CD4-positive, alpha-beta T cell (primary cell): ENCODE measurements around the gene DYRK2. TPM values are rescaled to one million over a fixed set of nuclear protein-coding genes. Genes with fewer than 3 reads are reported as not detected.

Experiments
- ATAC-seq: fragments of 200-7000 bp; cut with Tn5 transposase; one replicate; pipeline ENCODE4 v1.10.0; 2022; ENCODE audit warnings: mild to moderate bottlenecking; ENCODE audit not compliant: poor library complexity
- CTCF ChIA-PET: fragments of 350-600 bp; sonication (Branson Sonifier 250); formaldehyde crosslinking; loops from one replicate; lab custom pipeline; 2021; ENCODE audit warnings: antibody characterized with exemption, inconsistent platforms; lab: Charles Lee
- POLR2A ChIA-PET: fragments of 350-600 bp; sonication (Branson Sonifier 250); formaldehyde crosslinking; loops from one replicate; lab custom pipeline; 2021; ENCODE audit warnings: antibody characterized with exemption, inconsistent platforms; lab: Charles Lee
- DNase-seq, 14 experiments: peaks; one replicate each; pipeline ENCODE4 v3.0.0-alpha.2; 2013 to 2020; ENCODE audit warnings: mixed read lengths in 2 of 14
- H3K27ac ChIP-seq, 2 donors: one replicate each; pipeline versions ENCODE4 v1.5.1 to v1.7.0; 2013; ENCODE audit warnings: low read length in 2 of 2, low read depth in 1 of 2, mild to moderate bottlenecking in 1 of 2
- H3K27me3 ChIP-seq, 2 experiments: 1 replicate in 1 of 2; 2 replicates in 1 of 2; pipeline versions ENCODE4 v1.6.1 to v1.7.0; 2013; ENCODE audit warnings: low read length in 2 of 2, control low read depth in 1 of 2, mild to moderate bottlenecking in 1 of 2, moderate library complexity in 1 of 2; ENCODE audit not compliant: insufficient read depth in 2 of 2, control insufficient read depth in 1 of 2
- H3K36me3 ChIP-seq: one replicate; pipeline ENCODE4 v1.6.1; 2013; ENCODE audit warnings: low read length, control low read depth; ENCODE audit not compliant: insufficient read depth
- H3K4me1 ChIP-seq: one replicate; pipeline ENCODE4 v1.6.1; 2013; ENCODE audit warnings: low read length, control low read depth; ENCODE audit not compliant: insufficient read depth
- H3K4me3 ChIP-seq: one replicate; pipeline ENCODE4 v1.5.1; 2013; ENCODE audit warnings: mild to moderate bottlenecking, low read length, moderate library complexity
- H3K9me3 ChIP-seq, 2 experiments: 1 replicate in 1 of 2; 2 replicates in 1 of 2; pipeline versions ENCODE4 v1.6.1 to v1.7.0; 2013; ENCODE audit warnings: low read length in 2 of 2, mild to moderate bottlenecking in 2 of 2, control low read depth in 1 of 2, moderate library complexity in 1 of 2; ENCODE audit not compliant: control insufficient read depth in 1 of 2, insufficient read depth in 1 of 2
- H3K27ac Mint-ChIP-seq: one replicate; pipeline ENCODE4 v1.8.0; 2020; ENCODE audit warnings: mixed read lengths
- H3K27me3 Mint-ChIP-seq: one replicate; pipeline ENCODE4 v1.8.0; 2021; ENCODE audit warnings: mixed read lengths
- H3K36me3 Mint-ChIP-seq: one replicate; pipeline ENCODE4 v1.8.0; 2021; ENCODE audit warnings: low read depth, mixed read lengths
- H3K4me1 Mint-ChIP-seq: one replicate; pipeline ENCODE4 v1.8.0; 2021; ENCODE audit warnings: low read depth, mixed read lengths
- H3K4me3 Mint-ChIP-seq: one replicate; pipeline ENCODE4 v1.8.0; 2020; ENCODE audit warnings: mild to moderate bottlenecking, mixed read lengths
- H3K9me3 Mint-ChIP-seq: one replicate; pipeline ENCODE4 v1.8.0; 2020; ENCODE audit warnings: mixed read lengths
- CTCF ChIP-seq: fragments of 200-600 bp; IDR thresholded peaks from one replicate; pipeline ENCODE4 v1.8.0; 2022; ENCODE audit warnings: antibody characterized with exemption, mild to moderate bottlenecking
- intact Hi-C, 2 experiments: fragments of 100-400 bp; cut with DNase I in 1 of 2; cut with micrococcal nuclease in 1 of 2; formaldehyde crosslinking; loops; one replicate each; pipeline versions ENCODE4 v1.15.1 to v1.9.0; 2023 to 2025; cut with DNase I, micrococcal nuclease
- total RNA-seq, 174 experiments: library from RNA in 2 of 174; stranded (reverse) in 2 of 174; gene quantifications; one replicate each; pipeline ENCODE4 v1.2.3 and lab custom pipeline; 2021 to 2026

The DYRK2 gene
- total RNA-seq, 2 experiments from 2014 or later, result 123 to 135 TPM

- Histone ChIP-seq H3K36me3 (no peaks in the 10 kb centered on the region), H3K4me1 (peaks cover 19% of the 10 kb centered on the region), H3K27me3 (no peaks in the 10 kb centered on the region), H3K27ac (no peak overlapping the region), H3K4me3 (no peak overlapping the region), H3K9me3 (no peaks in the 10 kb centered on the region)
- POLR2A ChIA-PET, result no interaction called here
- H3K9me3 Mint-ChIP-seq, result no peaks in the 10 kb centered on the region
- TF ChIP-seq CTCF, result no peak
- no peak for ATAC-seq
- no peak overlapping the region for H3K4me3 Mint-ChIP-seq
- no peak overlapping the region for H3K27ac Mint-ChIP-seq
- no peaks in the 10 kb centered on the region for H3K27me3 Mint-ChIP-seq
- peaks cover 5% of the 10 kb centered on the region for H3K36me3 Mint-ChIP-seq
- DNase-seq, result no peak
- H3K4me1 Mint-ChIP-seq, result peaks cover 38% of the 10 kb centered on the region
- intact Hi-C loops, result no loop called here
- CTCF ChIA-PET, result no interaction called here
Observed at GRCh38 chr12:67692966-67693365, 44.4 kb downstream of the DYRK2 start.

- H3K36me3 Mint-ChIP-seq, result peaks cover 5% of the 10 kb centered on the region
- DNase-seq (no peak), ATAC-seq (no peak)
- no peaks in the 10 kb centered on the region for H3K27me3 Mint-ChIP-seq
- no peaks in the 10 kb centered on the region for H3K9me3 Mint-ChIP-seq
- Histone ChIP-seq H3K36me3 (no peaks in the 10 kb centered on the region), H3K4me1 (peaks cover 24% of the 10 kb centered on the region), H3K27me3 (no peaks in the 10 kb centered on the region), H3K4me3 (no peak overlapping the region), H3K27ac (no peak overlapping the region), H3K9me3 (no peaks in the 10 kb centered on the region)
- ChIA-PET POLR2A (interaction anchor here (1.7 kb wide), 1 partner anchor 16 kb away, joined by 4 read pairs; no protein-coding TSS in a partner anchor), CTCF (no interaction called here)
- intact Hi-C loops, result no loop called here
- no peak overlapping the region for H3K27ac Mint-ChIP-seq
- H3K4me3 Mint-ChIP-seq, result no peak overlapping the region
- TF ChIP-seq CTCF, result no peak
- H3K4me1 Mint-ChIP-seq, result peaks cover 47% of the 10 kb centered on the region
Observed at GRCh38 chr12:67693894-67694293, 45.3 kb downstream of the DYRK2 start.

- ATAC-seq, result no peak
- Mint-ChIP-seq H3K27ac (no peak overlapping the region), H3K4me1 (peaks cover 52% of the 10 kb centered on the region), H3K36me3 (peaks cover 2% of the 10 kb centered on the region), H3K27me3 (no peaks in the 10 kb centered on the region), H3K9me3 (no peaks in the 10 kb centered on the region), H3K4me3 (no peak overlapping the region)
- Histone ChIP-seq H3K27ac (no peak overlapping the region), H3K4me3 (no peak overlapping the region), H3K36me3 (no peaks in the 10 kb centered on the region), H3K27me3 (no peaks in the 10 kb centered on the region), H3K4me1 (peaks cover 29% of the 10 kb centered on the region), H3K9me3 (no peaks in the 10 kb centered on the region)
- POLR2A ChIA-PET, result interaction anchor here (1.7 kb wide), 1 partner anchor 17 kb away, joined by 4 read pairs; no protein-coding TSS in a partner anchor
- TF ChIP-seq CTCF, result no peak
- no peak for DNase-seq
- intact Hi-C loops, result no loop called here
- CTCF ChIA-PET, result no interaction called here
Observed at GRCh38 chr12:67694306-67694900, 45.9 kb downstream of the DYRK2 start.
